Measurements from ENCODE around the gene FOXP1.

The FOXP1 gene

GRCh38 chr3:71148455-71149060, 435.0 kb downstream of the FOXP1 start:
- DNase-seq (ENCODE audit: low read depth) = no peak
- no peak for TF ChIP-seq CTCF (IDR thresholded peaks at IDR 0.05; ENCODE audit: low read depth, low read length, missing control alignments)
- H3K4me3 ChIP-seq (ENCODE audit: low read depth, low read length) = no peak overlapping the region

GRCh38 chr3:71146673-71147072, 436.9 kb downstream of the FOXP1 start:
- TF ChIP-seq CTCF (IDR thresholded peaks at IDR 0.05; ENCODE audit: low read depth, low read length, missing control alignments) = no peak
- no peak for DNase-seq (ENCODE audit: low read depth)
- H3K4me3 ChIP-seq (ENCODE audit: low read depth, low read length) = no peak overlapping the region

GRCh38 chr3:71145954-71146353, 437.6 kb downstream of the FOXP1 start:
- no peak for TF ChIP-seq CTCF (IDR thresholded peaks at IDR 0.05; ENCODE audit: low read depth, low read length, missing control alignments)
- no peak for DNase-seq (ENCODE audit: low read depth)
- H3K4me3 ChIP-seq (ENCODE audit: low read depth, low read length) = no peak overlapping the region

- DNase-seq (ENCODE audit: low read depth) = no peak
- no peak overlapping the region for H3K4me3 ChIP-seq (ENCODE audit: low read depth, low read length)
- no peak for TF ChIP-seq CTCF (IDR thresholded peaks at IDR 0.05; ENCODE audit: low read depth, low read length, missing control alignments)
These were observed 438.8 kb downstream of the FOXP1 start for GRCh38 chr3:71144525-71145253.

- H3K4me3 ChIP-seq (ENCODE audit: low read depth, low read length) = no peak overlapping the region
- TF ChIP-seq CTCF (IDR thresholded peaks at IDR 0.05; ENCODE audit: low read depth, low read length, missing control alignments) = no peak
- no peak for DNase-seq (ENCODE audit: low read depth)
These were observed 440.0 kb downstream of the FOXP1 start for GRCh38 chr3:71143493-71143892.

GRCh38 chr3:71142441-71143161, 440.9 kb downstream of the FOXP1 start:
- DNase-seq (ENCODE audit: low read depth) = no peak
- TF ChIP-seq CTCF (IDR thresholded peaks at IDR 0.05; ENCODE audit: low read depth, low read length, missing control alignments) = no peak
- no peak overlapping the region for H3K4me3 ChIP-seq (ENCODE audit: low read depth, low read length)

Data from GM12864 (cell line).